Keratinocyte (primary cell): Measurements from ENCODE around the gene IFI27. TPM values are rescaled to one million over a fixed set of nuclear protein-coding genes. Genes with fewer than 3 reads are reported as not detected.

ENCODE experiments used
- DNase-seq: peaks from one replicate; pipeline ENCODE4 v3.0.0-alpha.2; 2011; ENCODE audit warnings: low read depth, missing footprints, low spot score
- FAIRE-seq: peaks from 2 replicates; lab custom pipeline; 2011; peaks lifted over from hg19 to GRCh38; lab: Jason Lieb, UNC
- H2AFZ ChIP-seq: 2 replicates; pipeline ENCODE4 v1.6.0; 2012; ENCODE audit warnings: low read length, control low read depth, inconsistent platforms; ENCODE audit not compliant: control insufficient read depth
- H3K27ac ChIP-seq: 2 replicates; pipeline ENCODE4 v1.5.1; 2011; ENCODE audit warnings: low read length; ENCODE audit not compliant: control insufficient read depth, insufficient read depth
- H3K27me3 ChIP-seq: 3 replicates; pipeline ENCODE4 v1.6.0; 2011; ENCODE audit warnings: low read length; ENCODE audit not compliant: control insufficient read depth, insufficient read depth; ENCODE audit errors: extremely low read depth
- H3K36me3 ChIP-seq, 2 experiments: 2 replicates in 1 of 2; 3 replicates in 1 of 2; pipeline ENCODE4 v1.5.1; 2011; ENCODE audit warnings: low read length in 2 of 2, mild to moderate bottlenecking in 1 of 2; ENCODE audit not compliant: control insufficient read depth in 2 of 2, insufficient read depth in 2 of 2; ENCODE audit errors: extremely low read depth in 1 of 2
- H3K4me1 ChIP-seq: 3 replicates; pipeline ENCODE4 v1.5.1; 2011; ENCODE audit warnings: low read length; ENCODE audit not compliant: control insufficient read depth, insufficient read depth; ENCODE audit errors: extremely low read depth
- H3K4me2 ChIP-seq: 3 replicates; pipeline ENCODE4 v1.6.0; 2011; ENCODE audit warnings: low read depth, low read length; ENCODE audit not compliant: control insufficient read depth, insufficient read depth; ENCODE audit errors: extremely low read depth
- H3K4me3 ChIP-seq, 3 experiments: fragments of 200-600 bp in 1 of 3; sonication (generic) in 1 of 3; 2 replicates in 2 of 3; 3 replicates in 1 of 3; pipeline ENCODE4 v1.5.1; 2011 to 2016; ENCODE audit warnings: low read length in 3 of 3, mild to moderate bottlenecking in 3 of 3, control low read depth in 2 of 3, inconsistent platforms in 1 of 3, low read depth in 1 of 3, mixed read lengths in 1 of 3, mixed run types in 1 of 3, moderate library complexity in 1 of 3; ENCODE audit not compliant: control insufficient read depth in 2 of 3, insufficient read depth in 2 of 3; ENCODE audit errors: extremely low read depth in 1 of 3
- H3K79me2 ChIP-seq: 2 replicates; pipeline ENCODE4 v1.6.0; 2012; ENCODE audit warnings: low read length; ENCODE audit not compliant: control insufficient read depth, insufficient read depth
- H3K9ac ChIP-seq: 3 replicates; pipeline ENCODE4 v1.6.0; 2011; ENCODE audit warnings: low read length; ENCODE audit not compliant: control insufficient read depth, insufficient read depth; ENCODE audit errors: extremely low read depth
- H3K9me1 ChIP-seq: 3 replicates; pipeline ENCODE4 v1.6.0; 2011; ENCODE audit warnings: low read length; ENCODE audit not compliant: control insufficient read depth, insufficient read depth; ENCODE audit errors: extremely low read depth
- H3K9me3 ChIP-seq: 2 replicates; pipeline ENCODE4 v1.5.1; 2012; ENCODE audit warnings: low read depth, low read length; ENCODE audit not compliant: control insufficient read depth
- H4K20me1 ChIP-seq: 3 replicates; pipeline ENCODE4 v1.6.0; 2011; ENCODE audit warnings: low read length; ENCODE audit not compliant: control insufficient read depth, insufficient read depth; ENCODE audit errors: extremely low read depth
- EZH2 ChIP-seq: IDR thresholded peaks from one replicate; pipeline ENCODE4 v1.6.1; 2012; ENCODE audit warnings: inconsistent platforms, mild to moderate bottlenecking, low read length, moderate library complexity
- dilution Hi-C: fragments of 300-500 bp; cut with MboI; formaldehyde crosslinking; loops from one replicate; pipeline ENCODE4 v1.7.0; 2020; ENCODE audit warnings: low sequenced_read_pairs; ENCODE audit not compliant: extremely low pct_ligation_motif_present
- polyA plus RNA-seq, 5 experiments: library from polyadenylated mRNA; depleted of rRNA in 3 of 5; stranded (reverse) in 3 of 5; stranded (forward) in 1 of 5; unstranded in 1 of 5; fragments of >200 nt; gene quantifications; 1 replicate in 1 of 5; 2 replicates in 3 of 5; 3 replicates in 1 of 5; pipeline versions ENCODE4 v1.2.1 to v1.2.3, GENCODE V29; 2011 to 2012; ENCODE audit warnings: missing spikeins in 2 of 5, low read depth in 1 of 5, low replicate concordance in 1 of 5
- TF ChIP-seq, protein P1 (sequence below), 3 experiments: IDR thresholded peaks in 1 of 3; conservative IDR thresholded peaks in 1 of 3; optimal IDR thresholded peaks in 1 of 3; 2 replicates in 2 of 3; 3 replicates in 1 of 3; pipeline versions ENCODE3 to v1.5.1; 2011; ENCODE audit warnings: low read length in 3 of 3, mild to moderate bottlenecking in 3 of 3, moderate library complexity in 2 of 3, control low read depth in 1 of 3, inconsistent platforms in 1 of 3; ENCODE audit not compliant: insufficient read depth in 2 of 3; ENCODE audit errors: extremely low read depth in 1 of 3

IFI27 gene
- polyA plus RNA-seq, 1 donor (not counting 4 experiments of a cell fraction or from before 2014, with no cell fraction given): 1,132 TPM

DNA sequence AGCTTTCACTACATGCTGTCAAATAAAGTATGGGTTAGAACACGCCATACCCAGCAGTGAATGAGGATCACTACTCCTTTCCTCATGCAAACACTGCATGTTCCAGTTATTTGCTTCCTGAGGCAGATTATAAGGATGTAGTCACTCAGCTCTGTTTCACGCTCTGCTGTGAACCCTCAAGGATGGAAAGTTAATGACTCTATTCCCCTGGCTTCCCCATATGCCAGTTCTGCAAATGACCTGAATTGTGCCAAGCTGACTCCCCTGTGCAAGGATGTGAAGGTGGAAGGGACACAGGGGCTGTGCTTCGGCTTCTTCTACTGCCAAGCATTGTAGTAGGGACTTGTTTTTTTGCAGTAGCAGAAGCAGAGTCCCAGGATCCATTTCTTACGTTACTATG is 22.6 kb upstream of the IFI27 start:
- DNase-seq (no peak), FAIRE-seq (no peak)
- H3K4me2 ChIP-seq: peak overlapping the region; percentile 10
- H2AFZ ChIP-seq: no peak overlapping the region
- no peaks in the 10 kb centered on the region for H4K20me1 ChIP-seq
- no peaks in the 10 kb centered on the region for H3K79me2 ChIP-seq
- H3K36me3 ChIP-seq: no peaks in the 10 kb centered on the region
- dilution Hi-C loops: no loop called here
- no peaks in the 10 kb centered on the region for H3K9me1 ChIP-seq
- H3K27me3 ChIP-seq: no peaks in the 10 kb centered on the region
- no peak for TF ChIP-seq EZH2
- TF ChIP-seq, protein P1, sequence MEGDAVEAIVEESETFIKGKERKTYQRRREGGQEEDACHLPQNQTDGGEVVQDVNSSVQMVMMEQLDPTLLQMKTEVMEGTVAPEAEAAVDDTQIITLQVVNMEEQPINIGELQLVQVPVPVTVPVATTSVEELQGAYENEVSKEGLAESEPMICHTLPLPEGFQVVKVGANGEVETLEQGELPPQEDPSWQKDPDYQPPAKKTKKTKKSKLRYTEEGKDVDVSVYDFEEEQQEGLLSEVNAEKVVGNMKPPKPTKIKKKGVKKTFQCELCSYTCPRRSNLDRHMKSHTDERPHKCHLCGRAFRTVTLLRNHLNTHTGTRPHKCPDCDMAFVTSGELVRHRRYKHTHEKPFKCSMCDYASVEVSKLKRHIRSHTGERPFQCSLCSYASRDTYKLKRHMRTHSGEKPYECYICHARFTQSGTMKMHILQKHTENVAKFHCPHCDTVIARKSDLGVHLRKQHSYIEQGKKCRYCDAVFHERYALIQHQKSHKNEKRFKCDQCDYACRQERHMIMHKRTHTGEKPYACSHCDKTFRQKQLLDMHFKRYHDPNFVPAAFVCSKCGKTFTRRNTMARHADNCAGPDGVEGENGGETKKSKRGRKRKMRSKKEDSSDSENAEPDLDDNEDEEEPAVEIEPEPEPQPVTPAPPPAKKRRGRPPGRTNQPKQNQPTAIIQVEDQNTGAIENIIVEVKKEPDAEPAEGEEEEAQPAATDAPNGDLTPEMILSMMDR (optimal IDR thresholded peaks at IDR 0.05 in 1 of 3, IDR thresholded peaks at IDR 0.05 in 1 of 3, conservative IDR thresholded peaks at IDR 0.05 in 1 of 3; ENCODE audit: extremely low read depth in 1 of 3, insufficient read depth in 2 of 3, low read length in 3 of 3): no peak
- no peak overlapping the region for H3K4me3 ChIP-seq
- H3K9me3 ChIP-seq: no peaks in the 10 kb centered on the region
- no peak overlapping the region for H3K9ac ChIP-seq
- H3K27ac ChIP-seq: no peak overlapping the region
- H3K4me1 ChIP-seq: peaks cover 17% of the 10 kb centered on the region

DNA sequence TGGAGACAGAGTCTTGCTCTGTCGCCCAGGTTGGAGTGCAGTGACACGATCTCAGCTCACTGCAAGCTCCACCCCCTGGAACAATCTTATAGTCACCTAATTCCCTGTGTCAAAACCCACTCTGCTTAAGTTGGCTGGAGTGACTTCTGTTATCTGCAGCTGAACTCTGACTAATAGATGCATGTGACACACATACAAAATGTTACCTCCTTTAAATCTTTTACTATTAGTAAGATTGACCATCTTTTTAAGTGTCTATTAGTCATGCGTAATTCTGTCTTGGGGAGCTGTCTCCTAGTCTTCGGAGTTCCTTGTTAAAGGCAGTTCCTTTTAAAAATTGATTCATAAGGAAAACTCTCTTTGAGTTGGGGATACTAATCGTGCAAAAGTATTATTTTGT is 22.0 kb upstream of the IFI27 start:
- Histone ChIP-seq H3K36me3 (no peaks in the 10 kb centered on the region), H3K9me3 (no peaks in the 10 kb centered on the region), H3K4me2 (peak overlapping the region; percentile 29), H3K9me1 (no peaks in the 10 kb centered on the region), H2AFZ (no peak overlapping the region), H3K9ac (no peak overlapping the region), H3K27me3 (no peaks in the 10 kb centered on the region), H3K4me1 (peaks cover 17% of the 10 kb centered on the region), H3K27ac (no peak overlapping the region), H3K4me3 (no peak overlapping the region), H4K20me1 (no peaks in the 10 kb centered on the region), H3K79me2 (no peaks in the 10 kb centered on the region)
- no peak for FAIRE-seq
- dilution Hi-C loops: no loop called here
- no peak for DNase-seq
- TF ChIP-seq, protein P1 (optimal IDR thresholded peaks at IDR 0.05 in 1 of 3, IDR thresholded peaks at IDR 0.05 in 1 of 3, conservative IDR thresholded peaks at IDR 0.05 in 1 of 3; ENCODE audit: extremely low read depth in 1 of 3, insufficient read depth in 2 of 3, low read length in 3 of 3): no peak
- no peak for TF ChIP-seq EZH2
